KMS-11 (cell line): ENCODE measurements around the gene SLC9A4.
A peak's percentile ranks its signal among the peaks of the same experiment; 100 is the strongest.

ENCODE experiments used
- H2AFZ ChIP-seq: fragments of 200-600 bp; sonication (generic); 2 replicates; pipeline ENCODE4 v1.6.1; 2016; ENCODE audit warnings: antibody characterized with exemption, mixed run types, low read depth
- H3K27ac ChIP-seq: fragments of 200-600 bp; sonication (generic); 2 replicates; pipeline ENCODE4 v1.6.1; 2016; ENCODE audit warnings: mild to moderate bottlenecking, mixed run types
- H3K27me3 ChIP-seq: fragments of 200-600 bp; sonication (generic); 2 replicates; pipeline ENCODE4 v1.6.1; 2017; ENCODE audit warnings: mild to moderate bottlenecking, low read depth, mixed run types, moderate library complexity; ENCODE audit not compliant: insufficient read depth
- H3K36me3 ChIP-seq: fragments of 200-600 bp; sonication (generic); 2 replicates; pipeline ENCODE4 v1.6.1; 2017; ENCODE audit warnings: mild to moderate bottlenecking, mixed run types; ENCODE audit not compliant: insufficient read depth
- H3K4me1 ChIP-seq: fragments of 200-600 bp; sonication (generic); 2 replicates; pipeline ENCODE4 v1.6.1; 2016; ENCODE audit warnings: mild to moderate bottlenecking, low read depth, mixed run types; ENCODE audit not compliant: poor library complexity, severe bottlenecking
- H3K4me2 ChIP-seq: fragments of 200-600 bp; sonication (generic); 2 replicates; pipeline ENCODE4 v1.7.0; 2016; ENCODE audit warnings: mild to moderate bottlenecking, mixed run types
- H3K4me3 ChIP-seq: fragments of 200-600 bp; sonication (generic); IDR thresholded peaks from 2 replicates; pipeline ENCODE4 v1.6.1; 2017; ENCODE audit warnings: low read depth, low read length, mixed read lengths; ENCODE audit not compliant: insufficient read depth
- H3K79me2 ChIP-seq: fragments of 200-600 bp; sonication (generic); 2 replicates; pipeline ENCODE4 v1.6.1; 2016; ENCODE audit warnings: low read depth, mixed run types; ENCODE audit not compliant: insufficient read depth
- H3K9ac ChIP-seq: fragments of 200-600 bp; sonication (generic); 2 replicates; pipeline ENCODE4 v1.6.1; 2016; ENCODE audit warnings: mild to moderate bottlenecking, mixed run types
- H4K20me1 ChIP-seq: fragments of 200-600 bp; sonication (generic); 2 replicates; pipeline ENCODE4 v1.6.1; 2016; ENCODE audit warnings: mild to moderate bottlenecking, mixed run types; ENCODE audit not compliant: insufficient read depth
- CTCF ChIP-seq: fragments of 200-600 bp; sonication (generic); conservative IDR thresholded peaks from 2 replicates; pipeline ENCODE4 v1.6.1; 2017; ENCODE audit warnings: low read depth, mild to moderate bottlenecking, antibody characterized with exemption, low read length, moderate library complexity, mixed read lengths

Gene SLC9A4

GRCh38 chr2:102473020-102473419 lies at the start of gene SLC9A4:
Gene SLC9A4, plus strand, starts transcription at chr2:102473226. Its CDS starts 534 bp downstream, at chr2:102473760.
- no peak within 1 kb of the TSS for H3K4me3 ChIP-seq
- peak within 1 kb of the TSS; percentile 16; the same call in 1 of the 2 replicates for H2AFZ ChIP-seq

GRCh38 chr2:102423368-102423767 lies 49.7 kb upstream of the SLC9A4 start:
- Histone ChIP-seq H3K4me2 (no peak overlapping the region), H3K79me2 (no peaks in the 10 kb centered on the region), H3K36me3 (no peaks in the 10 kb centered on the region), H2AFZ (no peak overlapping the region), H3K9ac (no peak overlapping the region), H4K20me1 (no peaks in the 10 kb centered on the region), H3K27ac (no peak overlapping the region), H3K4me1 (no peaks in the 10 kb centered on the region), H3K27me3 (no peaks in the 10 kb centered on the region), H3K4me3 (no peak overlapping the region)
- TF ChIP-seq CTCF = no peak

More at GRCh38 chr2:102473020-102473419, at the start of gene SLC9A4:
- no peaks in the 10 kb centered on the region for H3K27me3 ChIP-seq
- H3K9ac ChIP-seq = no peak within 1 kb of the TSS
- H3K27ac ChIP-seq = no peak within 1 kb of the TSS
- H3K36me3 ChIP-seq = no peaks in the 10 kb centered on the region
- no peaks in the 10 kb centered on the region for H3K79me2 ChIP-seq
- H4K20me1 ChIP-seq = no peaks in the 10 kb centered on the region
- no peaks in the 10 kb centered on the region for H3K4me1 ChIP-seq
- TF ChIP-seq CTCF = peak; percentile 92
- no peak within 1 kb of the TSS for H3K4me2 ChIP-seq

GRCh38 chr2:102424754-102425153 lies 48.3 kb upstream of the SLC9A4 start:
- Histone ChIP-seq H3K4me1 (no peaks in the 10 kb centered on the region), H2AFZ (no peak overlapping the region), H3K9ac (no peak overlapping the region), H3K27me3 (no peaks in the 10 kb centered on the region), H4K20me1 (no peaks in the 10 kb centered on the region), H3K79me2 (no peaks in the 10 kb centered on the region), H3K4me3 (no peak overlapping the region), H3K4me2 (no peak overlapping the region), H3K27ac (no peak overlapping the region), H3K36me3 (no peaks in the 10 kb centered on the region)
- no peak for TF ChIP-seq CTCF

GRCh38 chr2:102425441-102426132 lies 47.4 kb upstream of the SLC9A4 start:
- H3K27ac ChIP-seq = no peak overlapping the region
- H3K4me1 ChIP-seq = no peaks in the 10 kb centered on the region
- H3K27me3 ChIP-seq = no peaks in the 10 kb centered on the region
- no peak overlapping the region for H3K4me3 ChIP-seq
- H3K79me2 ChIP-seq = no peaks in the 10 kb centered on the region
- TF ChIP-seq CTCF = no peak
- H4K20me1 ChIP-seq = no peaks in the 10 kb centered on the region
- H3K9ac ChIP-seq = no peak overlapping the region
- no peak overlapping the region for H2AFZ ChIP-seq
- no peaks in the 10 kb centered on the region for H3K36me3 ChIP-seq
- H3K4me2 ChIP-seq = no peak overlapping the region
